G401 (cell line): ENCODE results near the gene COPS3. TPM values are rescaled to one million over a fixed set of nuclear protein-coding genes. Genes with fewer than 3 reads are reported as not detected.
A peak's percentile ranks its signal among the peaks of the same experiment; 100 is the strongest.
"Not testable (repeated sequence)": the region's sequence is repeated elsewhere in the genome, so short reads cannot be mapped to it uniquely, and the experiment has no call there.

Experiments used
- DNase-seq: peaks from one replicate; pipeline ENCODE4 v3.0.0-alpha.2; 2015; ENCODE audit warnings: low spot score
- in situ Hi-C: cut with HindIII; loops from 2 replicates; pipeline ENCODE4 v1.10.0; 2016; ENCODE audit warnings: low sequenced_read_pairs, mixed read lengths
- total RNA-seq: library from RNA; depleted of rRNA; stranded (reverse); fragments of >200 nt; shearing (Covaris generic); gene quantifications from 2 replicates; pipeline ENCODE4 v1.2.3, GENCODE V29; 2014

Gene COPS3
- total RNA-seq, 1 experiment from 2014 or later = 162 TPM

GRCh38 chr17:17303847-17304490 is 22.9 kb upstream of the COPS3 start:
- DNase-seq = peak; percentile 28
- in situ Hi-C loops = no loop called here

- in situ Hi-C loops = no loop called here
Observed at GRCh38 chr17:17303010-17303846, 22.2 kb upstream of the COPS3 start, which contains the start of gene NT5M. Gene NT5M (plus strand): TSS chr17:17303373. CDS start chr17:17303551, 178 bp downstream.

GRCh38 chr17:17301659-17302058 is 20.6 kb upstream of the COPS3 start:
- in situ Hi-C loops = not testable (repeated sequence)

More at GRCh38 chr17:17303010-17303846, 22.2 kb upstream of the COPS3 start, which contains the start of gene NT5M:
- peak; percentile 83 for DNase-seq

GRCh38 chr17:17300624-17301568 is 19.9 kb upstream of the COPS3 start:
- DNase-seq = peak; percentile 71
- in situ Hi-C loops = no loop called here

More at GRCh38 chr17:17301659-17302058, 20.6 kb upstream of the COPS3 start:
- DNase-seq = not testable (repeated sequence)

GRCh38 chr17:17298108-17298507 is 17.1 kb upstream of the COPS3 start:
- no peak for DNase-seq
- in situ Hi-C loops = no loop called here

- no peak for DNase-seq
- in situ Hi-C loops = no loop called here
Observed at GRCh38 chr17:17297217-17297616, 16.2 kb upstream of the COPS3 start.

GRCh38 chr17:17295141-17295540 is 14.1 kb upstream of the COPS3 start:
- no peak for DNase-seq
- in situ Hi-C loops = no loop called here

GRCh38 chr17:17289701-17290100 is 8.7 kb upstream of the COPS3 start:
- DNase-seq = no peak
- in situ Hi-C loops = no loop called here

GRCh38 chr17:17289086-17289485 is 8.0 kb upstream of the COPS3 start:
- DNase-seq = no peak
- in situ Hi-C loops = no loop called here

- in situ Hi-C loops = no loop called here
- no peak for DNase-seq
Observed at GRCh38 chr17:17285951-17286350, 4.9 kb upstream of the COPS3 start.

GRCh38 chr17:17279316-17279715 is 1.7 kb downstream of the COPS3 start:
- no peak for DNase-seq
- in situ Hi-C loops = no loop called here

- not testable (repeated sequence) for DNase-seq
Observed at GRCh38 chr17:17277431-17277830, 3.6 kb downstream of the COPS3 start.

GRCh38 chr17:17275971-17276370 is 5.1 kb downstream of the COPS3 start:
- peak; percentile 13 for DNase-seq
- in situ Hi-C loops = no loop called here

More at GRCh38 chr17:17277431-17277830, 3.6 kb downstream of the COPS3 start:
- in situ Hi-C loops = not testable (repeated sequence)

GRCh38 chr17:17269926-17270773 is 10.9 kb downstream of the COPS3 start:
- DNase-seq = no peak
- in situ Hi-C loops = no loop called here

GRCh38 chr17:17264430-17264829 is 16.6 kb downstream of the COPS3 start:
- no peak for DNase-seq
- in situ Hi-C loops = no loop called here

- in situ Hi-C loops = no loop called here
- DNase-seq = no peak
Observed at GRCh38 chr17:17258998-17259397, 22.0 kb downstream of the COPS3 start.

GRCh38 chr17:17258011-17258410 is 23.0 kb downstream of the COPS3 start:
- in situ Hi-C loops = no loop called here
- DNase-seq = no peak

- no peak for DNase-seq
- in situ Hi-C loops = no loop called here
Observed at GRCh38 chr17:17256316-17256715, 24.7 kb downstream of the COPS3 start.
